HG02840 (cell line): ENCODE data around the gene HAPLN3.

ENCODE experiments used
- ATAC-seq: cut with Tn5 transposase; IDR thresholded peaks from one replicate; pipeline ENCODE4 v1.9.1; 2021; ENCODE audit warnings: mild to moderate bottlenecking, moderate library complexity, moderate number of reproducible peaks; ENCODE audit not compliant: unreplicated experiment, low FRiP score

HAPLN3 gene

GRCh38 chr15:88865498-88866099, 29.7 kb downstream of the HAPLN3 start:
- no peak for ATAC-seq

GRCh38 chr15:88864861-88865497, 30.4 kb downstream of the HAPLN3 start:
- ATAC-seq, result no peak

- no peak for ATAC-seq
Measured at GRCh38 chr15:88863412-88863811, 31.9 kb downstream of the HAPLN3 start.

GRCh38 chr15:88860212-88860611, 35.1 kb downstream of the HAPLN3 start:
- no peak for ATAC-seq

- ATAC-seq, result no peak
Measured at GRCh38 chr15:88859550-88859949, 35.8 kb downstream of the HAPLN3 start.

- ATAC-seq, result no peak
Measured at GRCh38 chr15:88858934-88859333, 36.4 kb downstream of the HAPLN3 start.

GRCh38 chr15:88852476-88852875, 42.9 kb downstream of the HAPLN3 start:
- no peak for ATAC-seq

GRCh38 chr15:88849376-88850072, 45.8 kb downstream of the HAPLN3 start:
- ATAC-seq, result no peak

GRCh38 chr15:88848203-88848602, 47.1 kb downstream of the HAPLN3 start:
- no peak for ATAC-seq

GRCh38 chr15:88847144-88847543, 48.2 kb downstream of the HAPLN3 start:
- ATAC-seq, result no peak

- ATAC-seq, result no peak
Measured at GRCh38 chr15:88845616-88846015, 49.7 kb downstream of the HAPLN3 start.

GRCh38 chr15:88844749-88845386, 50.5 kb downstream of the HAPLN3 start:
- no peak for ATAC-seq

GRCh38 chr15:88843334-88843733, 52.0 kb downstream of the HAPLN3 start:
- ATAC-seq, result no peak

- no peak for ATAC-seq
Measured at GRCh38 chr15:88842156-88842555, 53.2 kb downstream of the HAPLN3 start.

GRCh38 chr15:88841236-88841635, 54.1 kb downstream of the HAPLN3 start:
- no peak for ATAC-seq

- ATAC-seq, result no peak
Measured at GRCh38 chr15:88839961-88840360, 55.4 kb downstream of the HAPLN3 start.

- no peak for ATAC-seq
Measured at GRCh38 chr15:88839146-88839545, 56.2 kb downstream of the HAPLN3 start.

- ATAC-seq, result no peak
Measured at GRCh38 chr15:88838667-88839066, 56.7 kb downstream of the HAPLN3 start.

- no peak for ATAC-seq
Measured at GRCh38 chr15:88835646-88836045, 59.7 kb downstream of the HAPLN3 start.

GRCh38 chr15:88835119-88835518, 60.2 kb downstream of the HAPLN3 start:
- no peak for ATAC-seq

GRCh38 chr15:88834211-88834812, 61.0 kb downstream of the HAPLN3 start:
- no peak for ATAC-seq
